HepG2 (cell line): Measurements from ENCODE around the gene VARS1. TPM values are rescaled to one million over a fixed set of nuclear protein-coding genes. Genes with fewer than 3 reads are reported as not detected.
"Not testable (repeated sequence)": the region's sequence is repeated elsewhere in the genome, so short reads cannot be mapped to it uniquely, and the experiment has no call there.

Experiments
- ATAC-seq: fragments of 200-7000 bp; cut with Tn5 transposase; 3 replicates; pipeline ENCODE4 v1.9.1; 2020; ENCODE audit warnings: mild to moderate bottlenecking, moderate library complexity
- BruUV-seq: library from RNA; stranded (reverse); fragments of 400-500 nt; replicated peaks from 2 replicates; lab custom pipeline; 2021; lab: Mats Ljungman, UMichigan
- CTCF ChIA-PET: fragments of 300-600 bp; formaldehyde crosslinking; extraction: SDS; loops from one replicate; lab custom pipeline; 2021; ENCODE audit warnings: low total read pairs, inconsistent platforms, low intra/inter-chr PET ratio; lab: Yijun Ruan, JAX
- POLR2A ChIA-PET: fragments of 350-600 bp; sonication (Branson Sonifier 250); formaldehyde crosslinking; loops from one replicate; lab custom pipeline; 2020; ENCODE audit warnings: antibody characterized with exemption, inconsistent platforms; lab: Yijun Ruan, JAX
- DNase-seq: peaks from one replicate; pipeline ENCODE4 v3.0.0-alpha.2; 2015; ENCODE audit warnings: low spot score
- FAIRE-seq: peaks from 3 replicates; lab custom pipeline; 2011; peaks lifted over from hg19 to GRCh38; lab: Jason Lieb, UNC
- H2AFZ ChIP-seq: one replicate; pipeline ENCODE4 v1.6.1; 2011; ENCODE audit warnings: low read length, inconsistent platforms
- H3K27ac ChIP-seq: fragments of 300-600 bp; 3 replicates; pipeline ENCODE4 v1.8.0; 2011; ENCODE audit warnings: mixed run types, mild to moderate bottlenecking, mixed read lengths, low read length, inconsistent platforms; ENCODE audit not compliant: insufficient read depth; ENCODE audit errors: extremely low read length
- H3K27me3 ChIP-seq, 2 experiments: fragments of 200-600 bp in 1 of 2; 2 replicates in 1 of 2; 3 replicates in 1 of 2; pipeline versions ENCODE4 v1.6.0 to v1.8.0; 2011; ENCODE audit warnings: low read length in 2 of 2, mild to moderate bottlenecking in 2 of 2, moderate library complexity in 2 of 2, inconsistent platforms in 1 of 2; ENCODE audit not compliant: insufficient read depth in 2 of 2, control insufficient read depth in 1 of 2
- H3K36me3 ChIP-seq, 2 experiments: fragments of 200-600 bp in 1 of 2; replicated peaks in 1 of 2; 2 replicates in 1 of 2; 3 replicates in 1 of 2; pipeline versions ENCODE4 v1.5.1 to v1.8.0; 2011; ENCODE audit warnings: low read length in 2 of 2, inconsistent platforms in 1 of 2; ENCODE audit not compliant: insufficient read depth in 2 of 2, control insufficient read depth in 1 of 2
- H3K4me1 ChIP-seq: 2 replicates; pipeline ENCODE4 v1.5.1; 2012; ENCODE audit warnings: low read length, inconsistent platforms; ENCODE audit not compliant: insufficient read depth
- H3K4me2 ChIP-seq: 2 replicates; pipeline ENCODE4 v1.6.0; 2011; ENCODE audit warnings: low read depth, low read length, inconsistent platforms
- H3K4me3 ChIP-seq, 3 experiments: fragments of 200-600 bp in 1 of 3; sonication (generic), shearing (Covaris generic) in 1 of 3; replicated peaks in 1 of 3; 2 replicates each; pipeline ENCODE4 v1.5.1; 2011 to 2016; ENCODE audit warnings: low read length in 3 of 3, inconsistent platforms in 2 of 3, low read depth in 2 of 3, mild to moderate bottlenecking in 2 of 3, control low read depth in 1 of 3, mixed read lengths in 1 of 3; ENCODE audit not compliant: insufficient read depth in 1 of 3
- H3K79me2 ChIP-seq: one replicate; pipeline ENCODE4 v1.6.1; 2011; ENCODE audit warnings: low read length, inconsistent platforms; ENCODE audit not compliant: insufficient read depth
- H3K9ac ChIP-seq: 2 replicates; pipeline ENCODE4 v1.6.0; 2011; ENCODE audit warnings: mild to moderate bottlenecking, low read depth, low read length, inconsistent platforms; ENCODE audit not compliant: insufficient read depth
- H3K9me3 ChIP-seq: 2 replicates; pipeline ENCODE4 v1.5.1; 2012; ENCODE audit warnings: mild to moderate bottlenecking, low read length
- H4K20me1 ChIP-seq: 2 replicates; pipeline ENCODE4 v1.6.0; 2011; ENCODE audit warnings: inconsistent platforms, mild to moderate bottlenecking, low read length, moderate library complexity; ENCODE audit not compliant: insufficient read depth
- CHCHD3 ChIP-seq: sonication (generic); formaldehyde crosslinking; IDR thresholded peaks from 2 replicates; pipeline ENCODE4 v1.8.0; 2022; ENCODE audit warnings: mild to moderate bottlenecking, missing genetic modification reagents, moderate library complexity
- CREB3 ChIP-seq: sonication (generic); formaldehyde crosslinking; IDR thresholded peaks from 2 replicates; pipeline ENCODE4 v1.5.0; 2020; ENCODE audit warnings: missing genetic modification reagents
- FOXJ3 ChIP-seq: sonication (generic); formaldehyde crosslinking; IDR thresholded peaks from 2 replicates; pipeline ENCODE4 v1.4.0; 2020; ENCODE audit warnings: missing genetic modification reagents, mild to moderate bottlenecking, borderline replicate concordance
- PAXIP1 ChIP-seq: sonication (generic); formaldehyde crosslinking; conservative IDR thresholded peaks from 2 replicates; pipeline ENCODE4 v1.4.0; 2020; ENCODE audit warnings: mild to moderate bottlenecking, missing genetic modification reagents, moderate library complexity
- RAD21 ChIP-seq: fragments of 450-650 bp; formaldehyde crosslinking; IDR thresholded peaks from 2 replicates; pipeline ENCODE4 v1.5.0; 2020; ENCODE audit warnings: mild to moderate bottlenecking
- RARA ChIP-seq: IDR thresholded peaks from 2 replicates; pipeline ENCODE4 v1.6.1; 2016; ENCODE audit warnings: missing genetic modification reagents, missing compliant biosample characterization
- TFAP4 ChIP-seq: sonication (generic); IDR thresholded peaks from 2 replicates; pipeline ENCODE4 v1.6.1; 2016; ENCODE audit warnings: low read depth, borderline replicate concordance
- ZNF260 ChIP-seq: sonication (generic); formaldehyde crosslinking; IDR thresholded peaks from 2 replicates; pipeline ENCODE4 v1.4.0; 2020; ENCODE audit warnings: missing genetic modification reagents, low read depth, mild to moderate bottlenecking, borderline replicate concordance
- ZNF556 ChIP-seq: sonication (generic); formaldehyde crosslinking; IDR thresholded peaks from 2 replicates; pipeline ENCODE4 v1.4.0; 2020; ENCODE audit warnings: mild to moderate bottlenecking, missing genetic modification reagents, borderline replicate concordance
- ZNF580 ChIP-seq: IDR thresholded peaks from 2 replicates; pipeline ENCODE4 v1.6.1; 2016; ENCODE audit warnings: low read depth, borderline replicate concordance
- ZNF644 ChIP-seq: IDR thresholded peaks from 2 replicates; pipeline ENCODE4 v1.6.1; 2016; ENCODE audit warnings: low read depth
- WGBS: methylation state at CpG from one replicate; pipeline ENCODE4 v1.1.6; 2017; ENCODE audit warnings: low lambda C conversion rate; 5-methylcytosine and 5-hydroxymethylcytosine counted together
- in situ Hi-C: cut with HindIII; loops from 2 replicates; pipeline ENCODE4 v1.10.0; 2017; ENCODE audit warnings: low pct_unique_long_range_greater_than_20kb; ENCODE audit not compliant: extremely low pct_ligation_motif_present
- intact Hi-C: fragments of 100-400 bp; cut with micrococcal nuclease; formaldehyde crosslinking; loops from one replicate; pipeline ENCODE4 v1.10.0; 2022; ENCODE audit not compliant: unreplicated experiment
- polyA plus RNA-seq, 8 experiments: library from polyadenylated mRNA; depleted of rRNA in 3 of 8; stranded (reverse) in 7 of 8; unstranded in 1 of 8; fragments of >200 nt; fragmentation: Illumina TruSeq in 4 of 8; extraction: Trizol in 4 of 8; gene quantifications; 2 replicates each; pipeline versions ENCODE4 v1.2.1 to v1.2.3, GENCODE V29; 2011 to 2016; ENCODE audit warnings: low read depth in 4 of 8, missing spikeins in 1 of 8, mixed read lengths in 1 of 8; ENCODE audit not compliant: insufficient read depth in 1 of 8
- total RNA-seq, 5 experiments: library from RNA; depleted of rRNA; stranded (reverse); fragments of >200 nt; fragmentation: Illumina TruSeq; extraction: Trizol; gene quantifications; 2 replicates each; pipeline ENCODE4 v1.2.3, GENCODE V29; 2016; ENCODE audit warnings: low read depth in 1 of 5

The VARS1 gene
- total and polyA plus RNA-seq, 2 of the 13 experiments (the other 11 are each of a cell fraction or from before 2014, with no cell fraction given): 14.7 to 56.1 TPM

- DNase-seq (no peak), ATAC-seq (no peak)
- 79% methylated on average over 12 of the region's 12 CpGs for WGBS
- Histone ChIP-seq H3K9me3 (no peaks in the 10 kb centered on the region), H2AFZ (no peak overlapping the region), H4K20me1 (no peaks in the 10 kb centered on the region)
- in situ Hi-C loops: no loop called here
- TF ChIP-seq FOXJ3 (CRISPR knock-in tag) (no peak), CHCHD3 (CRISPR knock-in tag) (no peak), ZNF260 (CRISPR knock-in tag) (no peak), CREB3 (no peak)
- TF ChIP-seq, all 625 proteins: peak for 0
- no TSS peak for BruUV-seq
- Histone ChIP-seq H3K4me2 (no peak overlapping the region), H3K4me1 (peaks cover 36% of the 10 kb centered on the region), H3K27me3 (no peaks in the 10 kb centered on the region), H3K4me3 (no peak overlapping the region), H3K9ac (no peak overlapping the region), H3K27ac (no peak overlapping the region), H3K36me3 (no peaks in the 10 kb centered on the region), H3K79me2 (no peaks in the 10 kb centered on the region)
- CTCF ChIA-PET: no interaction called here
- intact Hi-C loops: no loop called here
- POLR2A ChIA-PET: interaction anchor here (1.1 kb wide), 1 partner anchor 74 kb away, joined by 4 read pairs; no protein-coding TSS in a partner anchor
- FAIRE-seq: no peak
These were observed 16.1 kb upstream of the VARS1 start for GRCh38 chr6:31811645-31812044.

- POLR2A ChIA-PET: interaction anchor here (1.0 to 5.9 kb wide), 13 partner anchors 12 to 153 kb away, joined by 3 to 107 read pairs (median 9); partner anchors contain the start of genes APOM, CLIC1, HSPA1B and MSH5
- peaks cover 11% of the 10 kb centered on the region for H3K79me2 ChIP-seq
- H3K4me1 ChIP-seq: peaks cover 43% of the 10 kb centered on the region
- ATAC-seq (peak; percentile 13; the same call in 2 of the 3 replicates), FAIRE-seq (peak; percentile 62), DNase-seq (peak; percentile 65)
- BruUV-seq, H3K36me3 ChIP-seq, H3K9me3 ChIP-seq, H4K20me1 ChIP-seq, H2AFZ ChIP-seq, CTCF ChIA-PET, in situ Hi-C loops, H3K9ac ChIP-seq, H3K27me3 ChIP-seq: not testable (repeated sequence)
- intact Hi-C loops: loop anchor here (5.0 kb wide), 1 partner anchor 71 kb away; the partner anchor contains the start of gene CLIC1
- H3K27ac ChIP-seq: peak overlapping the region; percentile 35
- 5% methylated on average over 10 of the region's 10 CpGs for WGBS
- peak overlapping the region; percentile 62 for H3K4me2 ChIP-seq
- H3K4me3 ChIP-seq: 0 out of 6 replicates have a peak overlapping the region, but pooled peaks of 1 of the 3 experiments have one; percentile 17
- TF ChIP-seq PAXIP1 (peak; percentile 54), RAD21 (CRISPR knock-in tag) (0 out of 2 replicates have a peak, but pooled peaks have one; percentile 34), ZNF556 (CRISPR knock-in tag) (peak; percentile 65; the same call in 1 of the 2 replicates), ZNF580 (0 out of 2 replicates have a peak, but pooled peaks have one; percentile 34), TFAP4 (peak; percentile 39; the same call in 1 of the 2 replicates), ZNF644 (peak; percentile 24; the same call in 1 of the 2 replicates), RARA (CRISPR knock-in tag) (peak; percentile 94)
These were observed 13.0 kb upstream of the VARS1 start for GRCh38 chr6:31808599-31808998.
